Neural cell (in vitro differentiated cells): ENCODE measurements around the gene EEPD1. TPM values are rescaled to one million over a fixed set of nuclear protein-coding genes. Genes with fewer than 3 reads are reported as not detected.

ENCODE experiments used
- H2AFZ ChIP-seq: fragments of 200-600, 300-800 bp; sonication (generic), shearing (Covaris generic); 2 replicates; pipeline ENCODE4 v1.6.0; 2014; ENCODE audit warnings: low read depth, mild to moderate bottlenecking, antibody characterized with exemption, low read length, moderate library complexity
- H3F3A ChIP-seq: fragments of 200-600 bp; shearing (Covaris generic); 2 replicates; pipeline ENCODE4 v1.6.1; 2016; ENCODE audit warnings: mild to moderate bottlenecking, moderate library complexity, mixed read lengths, antibody characterized with exemption, low read length; ENCODE audit not compliant: insufficient read depth, poor library complexity, severe bottlenecking
- H3K27ac ChIP-seq: fragments of 200-600, 300-800 bp; sonication (generic), shearing (Covaris generic); 2 replicates; pipeline ENCODE4 v1.5.1; 2014; ENCODE audit warnings: mild to moderate bottlenecking, low read length, moderate library complexity
- H3K27me3 ChIP-seq: fragments of 300-800, 200-600 bp; sonication (generic), shearing (Covaris generic); 2 replicates; pipeline ENCODE4 v1.6.0; 2014; ENCODE audit warnings: mild to moderate bottlenecking, low read depth, low read length, moderate library complexity; ENCODE audit not compliant: insufficient read depth
- H3K36me3 ChIP-seq: fragments of 300-800, 200-600 bp; sonication (generic), shearing (Covaris generic); 2 replicates; pipeline ENCODE4 v1.5.1; 2014; ENCODE audit warnings: mild to moderate bottlenecking, antibody characterized with exemption, low read length, moderate library complexity; ENCODE audit not compliant: insufficient read depth
- H3K4me2 ChIP-seq: fragments of 300-800, 200-600 bp; sonication (generic), shearing (Covaris generic); 2 replicates; pipeline ENCODE4 v1.6.0; 2014; ENCODE audit warnings: mild to moderate bottlenecking, low read length
- H3K4me3 ChIP-seq: fragments of 300-800, 200-600 bp; sonication (generic), shearing (Covaris generic); 2 replicates; pipeline ENCODE4 v1.5.1; 2014; ENCODE audit warnings: mild to moderate bottlenecking, low read length, moderate library complexity
- H3K79me2 ChIP-seq: fragments of 200-600 bp; shearing (Covaris generic); replicated peaks from 2 replicates; pipeline ENCODE4 v1.6.0; 2014; ENCODE audit warnings: mild to moderate bottlenecking, low read length, moderate library complexity; ENCODE audit not compliant: insufficient read depth
- H3K9ac ChIP-seq: fragments of 300-800, 200-600 bp; sonication (generic), shearing (Covaris generic); 2 replicates; pipeline ENCODE4 v1.6.1; 2016; ENCODE audit warnings: mild to moderate bottlenecking, low read length, mixed read lengths
- H3K9me2 ChIP-seq: fragments of 200-600 bp; shearing (Covaris generic); 2 replicates; pipeline ENCODE4 v1.6.1; 2016; ENCODE audit warnings: mild to moderate bottlenecking, low read length, mixed read lengths; ENCODE audit not compliant: insufficient read depth
- H3K9me3 ChIP-seq: fragments of 200-600, 300-800 bp; sonication (generic), shearing (Covaris generic); 2 replicates; pipeline ENCODE4 v1.6.1; 2016; ENCODE audit warnings: mild to moderate bottlenecking, mixed run types, low read length, moderate library complexity, mixed read lengths
- H4K20me1 ChIP-seq: fragments of 200-600 bp; shearing (Covaris generic); 2 replicates; pipeline ENCODE4 v1.6.1; 2016; ENCODE audit warnings: mild to moderate bottlenecking, mixed run types; ENCODE audit not compliant: insufficient read depth
- CTCF ChIP-seq: fragments of 450-650 bp; IDR thresholded peaks from 2 replicates; pipeline ENCODE4 v1.5.1; 2014; ENCODE audit warnings: antibody characterized with exemption, mild to moderate bottlenecking, moderate library complexity; ENCODE audit not compliant: poor library complexity, severe bottlenecking
- EP300 ChIP-seq: fragments of 450-650 bp; conservative IDR thresholded peaks from 2 replicates; pipeline ENCODE4 v1.6.1; 2014; ENCODE audit warnings: antibody characterized with exemption, mild to moderate bottlenecking, moderate library complexity; ENCODE audit not compliant: poor library complexity, severe bottlenecking
- EZH2 ChIP-seq: fragments of 200-600, 300-800 bp; shearing (Covaris generic), sonication (generic); IDR thresholded peaks from 2 replicates; pipeline ENCODE4 v1.6.1; 2014; ENCODE audit warnings: antibody characterized with exemption, low read length, borderline replicate concordance, mild to moderate bottlenecking; ENCODE audit not compliant: insufficient read depth, poor library complexity, severe bottlenecking
- MXI1 ChIP-seq: fragments of 450-650 bp; conservative IDR thresholded peaks from 2 replicates; pipeline ENCODE4 v1.6.1; 2014; ENCODE audit warnings: antibody characterized with exemption, mild to moderate bottlenecking; ENCODE audit not compliant: poor library complexity, severe bottlenecking
- POLR2AphosphoS5 ChIP-seq: IDR thresholded peaks from 2 replicates; pipeline ENCODE4 v1.6.1; 2012
- RAD21 ChIP-seq: fragments of 450-650 bp; conservative IDR thresholded peaks from 2 replicates; pipeline ENCODE4 v1.6.1; 2014; ENCODE audit warnings: antibody characterized with exemption, mild to moderate bottlenecking, moderate library complexity
- REST ChIP-seq: IDR thresholded peaks from 2 replicates; pipeline ENCODE4 v1.6.1; 2012; ENCODE audit warnings: borderline replicate concordance
- SMC3 ChIP-seq: fragments of 450-650 bp; conservative IDR thresholded peaks from 2 replicates; pipeline ENCODE4 v1.6.1; 2014; ENCODE audit warnings: antibody characterized with exemption, mild to moderate bottlenecking, moderate library complexity; ENCODE audit not compliant: poor library complexity
- TAF1 ChIP-seq: IDR thresholded peaks from 2 replicates; pipeline ENCODE4 v1.6.1; 2012; ENCODE audit warnings: low read depth
- polyA plus RNA-seq: library from polyadenylated mRNA; depleted of rRNA; stranded (reverse); fragments of >200 nt; gene quantifications from 2 replicates; pipeline ENCODE4 v1.2.3, GENCODE V29; 2014

The EEPD1 gene
- polyA plus RNA-seq, 1 donor from 2014 or later, result 4.2 TPM

GRCh38 chr7:36315309-36315944 is 162.4 kb downstream of the EEPD1 start:
- H3K9me3 ChIP-seq, result no peaks in the 10 kb centered on the region

GRCh38 chr7:36316319-36316718 is 163.3 kb downstream of the EEPD1 start:
- H3K27me3 ChIP-seq, result no peaks in the 10 kb centered on the region
- H3K36me3 ChIP-seq, result no peaks in the 10 kb centered on the region
- H3K9me2 ChIP-seq, result no peaks in the 10 kb centered on the region
- no peak overlapping the region for H3K4me3 ChIP-seq
- no peaks in the 10 kb centered on the region for H4K20me1 ChIP-seq
- H3K9ac ChIP-seq, result no peak overlapping the region
- H2AFZ ChIP-seq, result no peak overlapping the region
- H3K27ac ChIP-seq, result no peak overlapping the region
- H3F3A ChIP-seq, result no peaks in the 10 kb centered on the region
- H3K4me2 ChIP-seq, result no peak overlapping the region
- H3K79me2 ChIP-seq, result no peaks in the 10 kb centered on the region
- no peaks in the 10 kb centered on the region for H3K9me3 ChIP-seq
- no peak for TF ChIP-seq CTCF
- TF ChIP-seq RAD21, result no peak
- no peak for TF ChIP-seq POLR2AphosphoS5
- no peak for TF ChIP-seq SMC3
- TF ChIP-seq EP300, result no peak
- TF ChIP-seq REST, result no peak

More at GRCh38 chr7:36315309-36315944, 162.4 kb downstream of the EEPD1 start:
- Histone ChIP-seq H3F3A (no peaks in the 10 kb centered on the region), H3K27me3 (no peaks in the 10 kb centered on the region), H2AFZ (no peak overlapping the region), H3K79me2 (no peaks in the 10 kb centered on the region), H3K4me2 (no peak overlapping the region), H3K36me3 (no peaks in the 10 kb centered on the region), H3K9ac (no peak overlapping the region), H4K20me1 (no peaks in the 10 kb centered on the region), H3K9me2 (no peaks in the 10 kb centered on the region), H3K27ac (no peak overlapping the region), H3K4me3 (no peak overlapping the region)
- TF ChIP-seq TAF1 (no peak), EZH2 (no peak), POLR2AphosphoS5 (no peak), REST (no peak), RAD21 (no peak), EP300 (no peak), SMC3 (no peak), CTCF (no peak), MXI1 (no peak)
